ENCODE measurements around the gene TSEN15. TPM values are rescaled to one million over a fixed set of nuclear protein-coding genes. Genes with fewer than 3 reads are reported as not detected.
"Not testable (repeated sequence)": the region's sequence is repeated elsewhere in the genome, so short reads cannot be mapped to it uniquely, and the experiment has no call there.

TSEN15 gene
- total RNA-seq, 3 donors from 2014 or later (not counting 1 experiment from before 2014, with no cell fraction given) = 29.5 to 52.9 (median 34.3) TPM

DNA sequence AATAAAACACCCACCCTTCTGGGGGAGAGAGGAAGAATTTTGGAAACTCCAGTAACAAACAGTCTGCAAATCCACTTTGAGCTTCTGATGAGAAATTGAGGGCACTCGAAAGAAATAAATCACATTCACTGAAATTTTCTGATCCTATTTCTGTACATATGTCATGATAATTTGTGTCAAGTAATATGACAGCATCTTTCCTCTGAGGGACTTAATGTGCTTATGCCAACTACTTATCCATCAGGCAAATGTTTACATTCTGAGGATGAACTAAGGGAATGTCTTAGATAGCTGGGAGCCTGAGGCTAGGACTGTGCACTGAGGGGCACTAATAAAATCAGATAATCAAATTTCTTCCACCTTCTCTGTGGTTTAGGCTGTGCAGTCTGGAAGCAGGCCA, 44.5 kb downstream of the TSEN15 start:
- intact Hi-C loops (cut with micrococcal nuclease) = no loop called here
- no peaks in the 10 kb centered on the region for H3K4me1 Mint-ChIP-seq
- WGBS (ENCODE audit: insufficient coverage) = no CpG with 5 or more reads among the region's 1 CpG
- H3K4me1 ChIP-seq (ENCODE audit: control insufficient read depth, insufficient read depth, low read length) = no peaks in the 10 kb centered on the region
- H3K4me3 Mint-ChIP-seq = no peak overlapping the region
- TF ChIP-seq, protein P1, sequence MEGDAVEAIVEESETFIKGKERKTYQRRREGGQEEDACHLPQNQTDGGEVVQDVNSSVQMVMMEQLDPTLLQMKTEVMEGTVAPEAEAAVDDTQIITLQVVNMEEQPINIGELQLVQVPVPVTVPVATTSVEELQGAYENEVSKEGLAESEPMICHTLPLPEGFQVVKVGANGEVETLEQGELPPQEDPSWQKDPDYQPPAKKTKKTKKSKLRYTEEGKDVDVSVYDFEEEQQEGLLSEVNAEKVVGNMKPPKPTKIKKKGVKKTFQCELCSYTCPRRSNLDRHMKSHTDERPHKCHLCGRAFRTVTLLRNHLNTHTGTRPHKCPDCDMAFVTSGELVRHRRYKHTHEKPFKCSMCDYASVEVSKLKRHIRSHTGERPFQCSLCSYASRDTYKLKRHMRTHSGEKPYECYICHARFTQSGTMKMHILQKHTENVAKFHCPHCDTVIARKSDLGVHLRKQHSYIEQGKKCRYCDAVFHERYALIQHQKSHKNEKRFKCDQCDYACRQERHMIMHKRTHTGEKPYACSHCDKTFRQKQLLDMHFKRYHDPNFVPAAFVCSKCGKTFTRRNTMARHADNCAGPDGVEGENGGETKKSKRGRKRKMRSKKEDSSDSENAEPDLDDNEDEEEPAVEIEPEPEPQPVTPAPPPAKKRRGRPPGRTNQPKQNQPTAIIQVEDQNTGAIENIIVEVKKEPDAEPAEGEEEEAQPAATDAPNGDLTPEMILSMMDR (IDR thresholded peaks at IDR 0.05) = no peak
- no peaks in the 10 kb centered on the region for H3K36me3 Mint-ChIP-seq
- no peaks in the 10 kb centered on the region for H3K9me3 ChIP-seq (ENCODE audit: control insufficient read depth, insufficient read depth, low read length)
- ATAC-seq = no peak
- no peak overlapping the region for H3K4me3 ChIP-seq (ENCODE audit: low read length)
- no peaks in the 10 kb centered on the region for H3K27me3 Mint-ChIP-seq (ENCODE audit: low read depth in 2 of 2)
- no peak for DNase-seq
- no peak overlapping the region for H3K27ac ChIP-seq (ENCODE audit: low read length)
- H3K36me3 ChIP-seq (ENCODE audit: control insufficient read depth, insufficient read depth, low read length) = no peaks in the 10 kb centered on the region
- H3K9me3 Mint-ChIP-seq = peaks cover 0 to 2% of the 10 kb centered on the region in 2 donors
- H3K27ac Mint-ChIP-seq = no peak overlapping the region
- H3K27me3 ChIP-seq (ENCODE audit: control insufficient read depth, insufficient read depth, low read length) = no peaks in the 10 kb centered on the region

DNA sequence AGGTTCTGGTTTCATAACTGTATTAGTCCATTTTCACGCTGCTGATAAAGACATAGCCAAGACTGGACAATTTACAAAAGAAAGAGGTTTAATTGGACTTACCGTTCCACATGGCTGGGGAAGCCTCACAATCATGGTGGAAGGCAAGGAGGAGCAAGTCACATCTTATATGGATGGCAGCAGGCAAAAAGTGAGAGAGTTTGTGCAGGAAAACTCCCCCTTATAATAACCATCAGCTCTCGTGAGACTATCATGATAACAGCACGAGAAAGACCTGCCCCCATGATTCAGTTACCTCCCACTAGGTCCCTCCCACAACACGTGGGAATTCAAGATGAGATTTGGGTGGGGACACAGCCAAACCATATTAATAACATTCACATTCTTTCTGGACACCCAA, 45.0 kb downstream of the TSEN15 start:
- not testable (repeated sequence) for H3K4me1 Mint-ChIP-seq

DNA sequence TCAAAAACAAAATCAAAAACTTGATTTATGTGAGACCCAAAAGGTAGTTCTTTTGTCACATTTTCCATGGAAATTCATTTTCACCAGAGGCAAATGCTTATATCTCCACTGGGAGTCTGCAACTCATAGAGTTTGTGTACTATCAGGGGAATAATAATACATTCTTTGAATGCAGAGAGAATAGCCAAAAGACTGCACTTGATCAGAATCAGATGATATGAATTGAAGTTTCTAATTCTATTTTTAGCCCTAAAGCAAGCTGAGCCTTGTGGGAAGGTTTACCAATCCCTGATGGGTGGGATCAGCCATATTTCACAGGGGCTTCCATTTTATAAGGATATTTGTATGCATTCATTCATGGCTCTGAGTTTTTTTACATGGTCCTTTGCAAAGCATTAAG, 49.6 kb downstream of the TSEN15 start:
- H3K9me3 Mint-ChIP-seq = peaks cover 2 to 10% of the 10 kb centered on the region in 2 donors
- H3K4me1 Mint-ChIP-seq = no peaks in the 10 kb centered on the region
- no peak for ATAC-seq
- H3K27ac ChIP-seq (ENCODE audit: low read length) = no peak overlapping the region
- H3K27ac Mint-ChIP-seq = no peak overlapping the region
- no peaks in the 10 kb centered on the region for H3K9me3 ChIP-seq (ENCODE audit: control insufficient read depth, insufficient read depth, low read length)
- peaks cover 13% of the 10 kb centered on the region for H3K36me3 Mint-ChIP-seq
- H3K27me3 Mint-ChIP-seq (ENCODE audit: low read depth in 2 of 2) = no peaks in the 10 kb centered on the region
- no peak overlapping the region for H3K4me3 Mint-ChIP-seq
- no peak overlapping the region for H3K4me3 ChIP-seq (ENCODE audit: low read length)
- no peaks in the 10 kb centered on the region for H3K27me3 ChIP-seq (ENCODE audit: control insufficient read depth, insufficient read depth, low read length)
- no peaks in the 10 kb centered on the region for H3K4me1 ChIP-seq (ENCODE audit: control insufficient read depth, insufficient read depth, low read length)
- intact Hi-C loops (cut with micrococcal nuclease) = no loop called here
- no peaks in the 10 kb centered on the region for H3K36me3 ChIP-seq (ENCODE audit: control insufficient read depth, insufficient read depth, low read length)
- DNase-seq = no peak
- TF ChIP-seq, protein P1 (IDR thresholded peaks at IDR 0.05) = no peak

More for the DNA sequence above, 45.0 kb downstream of the TSEN15 start:
- H3K4me3 ChIP-seq (ENCODE audit: low read length); H3K4me3 Mint-ChIP-seq; ATAC-seq; H3K36me3 Mint-ChIP-seq; H3K4me1 ChIP-seq (ENCODE audit: control insufficient read depth, insufficient read depth, low read length); intact Hi-C loops (cut with micrococcal nuclease); H3K27ac Mint-ChIP-seq; DNase-seq; H3K9me3 ChIP-seq (ENCODE audit: control insufficient read depth, insufficient read depth, low read length); H3K27me3 Mint-ChIP-seq (ENCODE audit: low read depth in 2 of 2); H3K36me3 ChIP-seq (ENCODE audit: control insufficient read depth, insufficient read depth, low read length); H3K27ac ChIP-seq (ENCODE audit: low read length); H3K9me3 Mint-ChIP-seq; H3K27me3 ChIP-seq (ENCODE audit: control insufficient read depth, insufficient read depth, low read length): not testable (repeated sequence)
- WGBS (ENCODE audit: insufficient coverage) = 98% methylated on average over 5 of the region's 5 CpGs

DNA sequence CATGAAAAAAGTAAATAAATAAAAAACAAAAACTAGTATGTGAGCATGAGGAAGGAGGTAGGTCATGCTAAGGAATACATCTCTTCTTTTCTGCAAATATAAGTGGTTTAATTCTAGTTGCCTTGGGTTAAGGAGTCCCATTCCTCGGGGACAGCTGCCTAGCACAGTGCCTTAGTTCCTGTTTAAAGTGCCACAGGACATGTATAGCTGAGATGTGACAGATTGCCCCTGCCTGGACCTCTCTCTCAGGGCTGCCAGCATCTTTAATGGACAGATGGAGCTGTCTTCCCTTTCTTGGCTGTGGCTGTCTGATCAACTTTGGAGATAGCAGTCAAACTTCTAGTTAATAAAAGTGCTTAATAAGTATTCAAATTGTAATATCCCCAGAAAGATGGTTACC, 50.0 kb downstream of the TSEN15 start:
- ATAC-seq (no peak), DNase-seq (no peak)
- no peak overlapping the region for H3K4me3 Mint-ChIP-seq
- Histone ChIP-seq H3K9me3 (ENCODE audit: control insufficient read depth, insufficient read depth, low read length) (no peaks in the 10 kb centered on the region), H3K27ac (ENCODE audit: low read length) (no peak overlapping the region), H3K36me3 (ENCODE audit: control insufficient read depth, insufficient read depth, low read length) (no peaks in the 10 kb centered on the region), H3K4me3 (ENCODE audit: low read length) (no peak overlapping the region), H3K27me3 (ENCODE audit: control insufficient read depth, insufficient read depth, low read length) (no peaks in the 10 kb centered on the region), H3K4me1 (ENCODE audit: control insufficient read depth, insufficient read depth, low read length) (no peaks in the 10 kb centered on the region)
- peaks cover 18% of the 10 kb centered on the region for H3K36me3 Mint-ChIP-seq
- H3K27ac Mint-ChIP-seq = no peak overlapping the region
- 89% methylated on average over 1 of the region's 1 CpG for WGBS (ENCODE audit: insufficient coverage)
- H3K4me1 Mint-ChIP-seq = no peaks in the 10 kb centered on the region
- no peaks in the 10 kb centered on the region for H3K27me3 Mint-ChIP-seq (ENCODE audit: low read depth in 2 of 2)
- TF ChIP-seq, protein P1 (IDR thresholded peaks at IDR 0.05) = no peak
- peaks cover 2 to 12% of the 10 kb centered on the region in 2 donors for H3K9me3 Mint-ChIP-seq
- intact Hi-C loops (cut with micrococcal nuclease) = no loop called here
